Kidney (tissue), 14 donors: ENCODE data around the gene CHTOP. TPM values are rescaled to one million over a fixed set of nuclear protein-coding genes. Genes with fewer than 3 reads are reported as not detected.
A peak's percentile ranks its signal among the peaks of the same experiment; 100 is the strongest.

ENCODE experiments used
- DNase-seq, 5 donors: peaks; one replicate each; pipeline ENCODE4 v3.0.0-alpha.2; 2013 to 2020
- FAIRE-seq: peaks from 2 replicates; lab custom pipeline; 2012; peaks lifted over from hg19 to GRCh38; lab: Jason Lieb, UNC
- H3K27ac ChIP-seq, 2 donors: one replicate each; pipeline ENCODE4 v1.7.0; 2013; ENCODE audit warnings: low read depth in 2 of 2, low read length in 2 of 2, inconsistent platforms in 1 of 2
- H3K27me3 ChIP-seq: one replicate; pipeline ENCODE4 v1.7.1; 2013; ENCODE audit warnings: low read length, inconsistent platforms; ENCODE audit not compliant: control insufficient read depth, insufficient read depth
- H3K36me3 ChIP-seq, 3 donors: one replicate each; pipeline versions ENCODE4 v1.7.0 to v1.7.1; 2013; ENCODE audit warnings: low read length in 3 of 3, control low read depth in 1 of 3, inconsistent platforms in 1 of 3; ENCODE audit not compliant: insufficient read depth in 3 of 3, control insufficient read depth in 2 of 3
- H3K4me1 ChIP-seq, 3 donors: one replicate each; pipeline versions ENCODE4 v1.7.0 to v1.7.1; 2013; ENCODE audit warnings: low read length in 3 of 3, inconsistent platforms in 1 of 3, low read depth in 1 of 3; ENCODE audit not compliant: control insufficient read depth in 2 of 3, insufficient read depth in 2 of 3
- H3K4me3 ChIP-seq, 3 donors: one replicate each; pipeline versions ENCODE4 v1.7.0 to v1.8.1; 2013; ENCODE audit warnings: low read length in 3 of 3, control low read depth in 1 of 3, inconsistent platforms in 1 of 3
- H3K9ac ChIP-seq, 3 donors: one replicate each; pipeline versions ENCODE4 v1.7.0 to v1.7.1; 2013; ENCODE audit warnings: low read length in 3 of 3, control low read depth in 1 of 3, inconsistent platforms in 1 of 3
- H3K9me3 ChIP-seq, 3 donors: one replicate each; pipeline versions ENCODE4 v1.7.0 to v1.7.1; 2013; ENCODE audit warnings: low read length in 3 of 3, control low read depth in 1 of 3, inconsistent platforms in 1 of 3; ENCODE audit not compliant: control insufficient read depth in 2 of 3, insufficient read depth in 1 of 3
- intact Hi-C: fragments of 100-400 bp; cut with DNase I; formaldehyde crosslinking; loops from one replicate; pipeline ENCODE4 v1.11.1; 2022
- polyA plus RNA-seq: library from polyadenylated mRNA; stranded (reverse); fragments of 350-450 nt; fragmentation: Illumina TruSeq; extraction: RNeasy Lipid Tissue Mini Kit (QIAGEN cat#74804); gene quantifications from one replicate; pipeline ENCODE4 v1.2.3, GENCODE V29; 2014; ENCODE audit warnings: low read depth, low replicate concordance; ENCODE audit not compliant: insufficient read depth
- total RNA-seq: library from RNA; stranded (reverse); fragmentation: NEBNext Ultra II Directional; extraction: Animal tissue kit (Norgen Biotek cat#: 25700); gene quantifications from one replicate; pipeline ENCODE4 v1.2.1, GENCODE V29; 2021
- TF ChIP-seq, protein P1 (sequence below): IDR thresholded peaks from 3 replicates; pipeline ENCODE4 v1.5.1; 2012; ENCODE audit warnings: mild to moderate bottlenecking, moderate library complexity, borderline replicate concordance; ENCODE audit not compliant: insufficient read depth; ENCODE audit errors: extremely low read depth
- donor health status: control.
- donor health status: control.
- donor health status: control.
- donor health status: control.
- donor health status: control.
- donor health status: DM: yes; HTN: yes; CAD: no.
- donor health status: Normal renal cell carcinoma (clear cell type).

The CHTOP gene
- total and polyA plus RNA-seq, 2 donors from 2014 or later = 71.1 to 83.6 TPM

DNA sequence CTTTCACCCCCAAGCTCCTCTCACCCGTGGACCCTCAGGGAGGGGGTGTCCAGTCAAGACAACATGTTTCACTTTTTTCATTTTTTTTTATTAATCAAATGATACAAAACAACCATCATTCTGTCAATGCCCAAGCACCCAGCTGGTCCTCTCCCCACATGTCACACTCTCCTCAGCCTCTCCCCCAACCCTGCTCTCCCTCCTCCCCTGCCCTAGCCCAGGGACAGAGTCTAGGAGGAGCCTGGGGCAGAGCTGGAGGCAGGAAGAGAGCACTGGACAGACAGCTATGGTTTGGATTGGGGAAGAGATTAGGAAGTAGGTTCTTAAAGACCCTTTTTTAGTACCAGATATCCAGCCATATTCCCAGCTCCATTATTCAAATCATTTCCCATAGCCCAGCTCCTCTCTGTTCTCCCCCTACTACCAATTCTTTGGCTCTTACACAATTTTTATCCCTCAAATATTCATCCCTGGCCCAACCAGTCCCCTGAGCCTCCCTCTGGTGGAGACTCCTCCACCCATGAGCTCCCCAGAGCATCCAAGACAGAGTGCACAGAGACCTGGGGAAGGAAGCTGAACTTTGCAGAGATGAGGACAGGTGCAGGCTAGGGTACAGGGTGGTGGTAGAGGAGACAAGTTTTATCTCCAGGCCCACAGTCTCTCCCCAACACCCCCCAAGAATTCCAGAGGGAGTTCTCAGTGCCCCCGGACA lies 19.5 kb upstream of the CHTOP start:
- H3K36me3 ChIP-seq = no peaks in the 10 kb centered on the region
- intact Hi-C loops = no loop called here

DNA sequence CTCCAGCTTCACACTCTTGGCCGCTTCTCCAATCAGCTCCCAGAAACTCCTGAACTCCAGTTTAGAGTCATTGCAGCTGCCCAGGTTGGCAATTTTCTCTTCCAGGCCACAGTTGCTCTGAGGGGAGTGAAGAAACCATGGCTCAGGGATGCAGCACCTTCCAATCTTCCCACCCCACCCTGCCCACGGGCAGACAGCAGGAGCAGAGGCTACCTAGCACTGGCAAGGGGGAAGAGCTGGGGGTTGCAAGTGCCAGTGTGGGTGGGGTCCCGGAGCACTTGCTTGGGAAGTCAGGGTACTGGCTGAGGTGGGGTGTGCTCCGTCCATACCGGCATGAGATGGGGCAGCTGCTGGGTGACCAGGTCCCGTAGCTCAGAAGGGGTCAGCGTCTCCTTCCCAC lies 19.0 kb upstream of the CHTOP start:
- H3K27ac ChIP-seq = no peak overlapping the region

More for the DNA sequence above, 19.5 kb upstream of the CHTOP start:
- peaks cover 7 to 23% (median 20%) of the 10 kb centered on the region in 3 donors for H3K4me1 ChIP-seq
- H3K9me3 ChIP-seq = no peaks in the 10 kb centered on the region
- no peak overlapping the region for H3K4me3 ChIP-seq
- peak in 1 of 5 donors; percentile 37 for DNase-seq
- no peak overlapping the region for H3K27ac ChIP-seq
- no peak for FAIRE-seq
- TF ChIP-seq, protein P1, sequence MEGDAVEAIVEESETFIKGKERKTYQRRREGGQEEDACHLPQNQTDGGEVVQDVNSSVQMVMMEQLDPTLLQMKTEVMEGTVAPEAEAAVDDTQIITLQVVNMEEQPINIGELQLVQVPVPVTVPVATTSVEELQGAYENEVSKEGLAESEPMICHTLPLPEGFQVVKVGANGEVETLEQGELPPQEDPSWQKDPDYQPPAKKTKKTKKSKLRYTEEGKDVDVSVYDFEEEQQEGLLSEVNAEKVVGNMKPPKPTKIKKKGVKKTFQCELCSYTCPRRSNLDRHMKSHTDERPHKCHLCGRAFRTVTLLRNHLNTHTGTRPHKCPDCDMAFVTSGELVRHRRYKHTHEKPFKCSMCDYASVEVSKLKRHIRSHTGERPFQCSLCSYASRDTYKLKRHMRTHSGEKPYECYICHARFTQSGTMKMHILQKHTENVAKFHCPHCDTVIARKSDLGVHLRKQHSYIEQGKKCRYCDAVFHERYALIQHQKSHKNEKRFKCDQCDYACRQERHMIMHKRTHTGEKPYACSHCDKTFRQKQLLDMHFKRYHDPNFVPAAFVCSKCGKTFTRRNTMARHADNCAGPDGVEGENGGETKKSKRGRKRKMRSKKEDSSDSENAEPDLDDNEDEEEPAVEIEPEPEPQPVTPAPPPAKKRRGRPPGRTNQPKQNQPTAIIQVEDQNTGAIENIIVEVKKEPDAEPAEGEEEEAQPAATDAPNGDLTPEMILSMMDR = no peak
- H3K27me3 ChIP-seq = no peaks in the 10 kb centered on the region
- H3K9ac ChIP-seq = peak overlapping the region in 1 of 3 donors; percentile 10

DNA sequence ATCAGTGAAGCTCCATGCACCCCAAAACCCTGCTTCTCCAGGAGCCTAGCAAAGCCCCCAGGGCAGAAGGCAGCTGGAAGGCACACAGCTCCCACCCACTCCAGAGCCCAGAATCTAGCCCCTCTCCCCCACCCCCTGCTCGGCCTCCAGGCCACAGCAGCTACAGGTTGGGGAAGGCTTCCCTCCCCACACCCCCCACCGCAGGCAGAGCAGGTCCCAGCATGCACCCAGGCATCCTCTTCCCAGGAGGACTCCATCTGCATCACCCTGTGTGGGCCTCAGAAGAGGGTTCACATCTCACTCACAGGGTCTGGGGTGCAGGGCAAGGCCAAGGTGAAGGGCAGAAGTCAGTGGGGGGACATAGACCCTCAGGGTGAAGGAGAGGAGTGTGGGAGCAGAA lies 18.5 kb upstream of the CHTOP start:
- TF ChIP-seq, protein P1 = no peak
- no peak overlapping the region for H3K4me3 ChIP-seq
- H3K9me3 ChIP-seq = no peaks in the 10 kb centered on the region
- FAIRE-seq = no peak
- peak overlapping the region in 1 of 3 donors; percentile 8 for H3K9ac ChIP-seq
- peaks cover 7 to 15% (median 11%) of the 10 kb centered on the region in 3 donors for H3K4me1 ChIP-seq
- no peaks in the 10 kb centered on the region for H3K27me3 ChIP-seq
- intact Hi-C loops = no loop called here
- DNase-seq = peak in 1 of 5 donors; percentile 49
- H3K27ac ChIP-seq = no peak overlapping the region
- H3K36me3 ChIP-seq = no peaks in the 10 kb centered on the region

More for the DNA sequence above, 19.0 kb upstream of the CHTOP start:
- Histone ChIP-seq H3K4me1 (peaks cover 7 to 20% (median 16%) of the 10 kb centered on the region in 3 donors), H3K36me3 (no peaks in the 10 kb centered on the region), H3K4me3 (no peak overlapping the region), H3K9ac (no peak overlapping the region), H3K27me3 (no peaks in the 10 kb centered on the region), H3K9me3 (no peaks in the 10 kb centered on the region)
- intact Hi-C loops = no loop called here
- no peak for FAIRE-seq
- TF ChIP-seq, protein P1 = no peak
- peak in 1 of 5 donors; percentile 56 for DNase-seq
